DND-41 (cell line): Measurements from ENCODE around the gene TERF2IP.

ENCODE experiments used
- CTCF ChIP-seq: IDR thresholded peaks from 2 replicates; pipeline ENCODE4 v1.5.1; 2012; ENCODE audit warnings: borderline replicate concordance, low read length, moderate library complexity, mild to moderate bottlenecking; ENCODE audit not compliant: poor library complexity, severe bottlenecking; ENCODE audit errors: extremely low read depth
- EZH2 ChIP-seq: IDR thresholded peaks from 3 replicates; pipeline ENCODE4 v1.6.1; 2012; ENCODE audit warnings: borderline replicate concordance, low read depth, mild to moderate bottlenecking, moderate library complexity, low read length, inconsistent platforms; ENCODE audit not compliant: severe bottlenecking

DNA sequence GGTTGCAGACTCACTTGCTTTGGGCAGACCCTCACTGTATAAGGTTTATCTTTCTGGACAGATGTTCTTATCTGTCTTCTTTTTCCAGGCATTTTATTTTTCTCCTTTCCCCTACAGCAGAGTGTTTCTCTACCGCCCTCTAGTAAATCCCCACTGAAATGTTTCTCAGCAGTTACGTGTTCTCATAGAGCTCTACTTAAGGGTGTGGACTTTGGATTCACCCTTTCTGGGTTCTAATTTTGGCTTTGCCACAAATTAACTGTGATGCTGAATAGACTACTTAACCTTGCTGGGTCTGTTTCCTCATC, 26.4 kb upstream of the TERF2IP start:
- TF ChIP-seq CTCF (peak; percentile 50), EZH2 (no peak)
